GM15510 (cell line): Measurements from ENCODE around the gene GID8.

Experiments
- POLR2A ChIP-seq: IDR thresholded peaks from 3 replicates; pipeline ENCODE4 v1.6.1; 2011; ENCODE audit warnings: borderline replicate concordance; ENCODE audit not compliant: insufficient read length; ENCODE audit errors: extremely low read depth

GID8 gene

GRCh38 chr20:62984666-62985443 lies 46.9 kb downstream of the GID8 start:
- TF ChIP-seq POLR2A: no peak

DNA sequence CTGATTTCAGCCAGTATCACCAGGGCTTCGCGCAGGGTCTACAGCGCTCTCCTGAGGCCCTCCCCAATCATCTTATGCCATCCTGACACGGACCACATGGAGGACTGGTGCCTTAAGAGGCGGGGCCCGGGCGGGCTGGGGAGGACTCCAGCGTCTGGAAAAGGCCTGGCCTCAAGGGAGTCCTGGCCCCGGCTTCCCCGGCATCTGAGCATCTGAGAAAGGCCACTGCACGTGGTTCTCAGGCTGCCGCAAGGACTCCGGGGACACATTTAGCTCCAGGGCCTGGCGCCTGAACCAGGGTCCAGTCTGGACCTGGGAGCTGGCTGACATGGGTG lies 47.5 kb downstream of the GID8 start:
- no peak for TF ChIP-seq POLR2A

GRCh38 chr20:62986257-62986800 lies 48.4 kb downstream of the GID8 start:
- no peak for TF ChIP-seq POLR2A

GRCh38 chr20:62987114-62987513 lies 49.2 kb downstream of the GID8 start:
- TF ChIP-seq POLR2A: no peak

GRCh38 chr20:62989201-62989601 lies 51.3 kb downstream of the GID8 start:
- no peak for TF ChIP-seq POLR2A

- TF ChIP-seq POLR2A: no peak
Observed at GRCh38 chr20:62990306-62990825, 52.4 kb downstream of the GID8 start.

DNA sequence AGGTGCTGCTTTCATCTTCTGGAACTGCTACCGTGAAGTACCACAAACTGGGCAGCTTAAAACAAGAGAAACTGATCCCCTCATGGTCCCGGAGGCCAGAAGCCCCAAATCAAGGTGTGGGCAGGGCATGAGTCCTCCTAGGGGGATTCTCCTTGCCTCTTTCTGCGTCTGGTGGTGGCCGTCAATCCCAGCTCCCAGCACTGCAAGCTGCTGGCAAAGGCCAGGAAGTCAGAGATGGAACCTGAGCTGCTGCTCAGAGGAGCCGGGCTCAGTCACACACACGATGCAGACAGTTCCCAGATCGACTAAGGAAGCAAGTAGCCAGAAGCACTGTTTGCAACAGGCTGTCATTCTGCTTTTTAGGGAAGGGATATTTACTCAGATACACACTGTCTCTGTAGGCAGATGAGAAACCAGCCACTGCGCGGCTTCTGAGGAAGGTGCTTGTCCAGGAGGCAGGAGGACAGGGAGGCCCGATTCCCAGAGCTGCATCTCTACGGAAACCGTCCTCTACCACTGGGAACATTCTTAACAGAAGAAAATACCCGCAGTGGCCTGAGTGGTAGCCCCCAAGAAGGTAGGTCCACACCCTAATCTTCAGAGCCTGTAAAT lies 53.4 kb downstream of the GID8 start:
- TF ChIP-seq POLR2A: no peak

- TF ChIP-seq POLR2A: no peak
Observed at GRCh38 chr20:62991863-62992262, 53.9 kb downstream of the GID8 start.

DNA sequence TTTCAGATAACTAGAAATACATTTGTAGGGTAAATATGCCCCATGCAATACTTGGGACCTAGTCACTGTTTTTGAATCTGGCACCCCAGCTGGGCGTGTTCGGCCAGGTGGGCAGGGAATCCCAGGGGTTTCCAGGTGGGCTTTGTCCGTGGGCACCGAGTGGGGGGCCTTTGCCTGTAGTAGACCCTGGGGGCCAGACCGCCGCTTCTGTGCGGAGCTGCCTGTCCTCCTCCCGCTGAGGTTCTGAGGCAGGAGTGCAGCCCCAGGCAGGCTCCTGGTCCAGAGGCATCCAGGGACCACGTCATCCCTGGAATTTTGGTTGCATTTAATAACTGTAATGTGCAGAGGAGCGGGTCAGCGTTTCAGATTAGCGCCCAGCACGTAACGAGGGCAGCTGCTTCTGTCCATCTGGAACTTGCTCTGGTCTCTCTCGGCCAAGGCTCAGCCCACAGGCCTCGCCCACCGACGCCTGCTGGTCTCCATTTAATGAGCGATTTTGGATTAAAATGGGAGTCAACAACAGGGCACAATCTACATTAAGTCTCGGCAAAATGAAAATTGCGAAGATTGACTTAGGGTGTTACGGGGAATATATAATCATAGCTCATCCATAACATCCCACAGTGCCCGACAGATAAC lies 56.0 kb downstream of the GID8 start:
- TF ChIP-seq POLR2A: no peak

DNA sequence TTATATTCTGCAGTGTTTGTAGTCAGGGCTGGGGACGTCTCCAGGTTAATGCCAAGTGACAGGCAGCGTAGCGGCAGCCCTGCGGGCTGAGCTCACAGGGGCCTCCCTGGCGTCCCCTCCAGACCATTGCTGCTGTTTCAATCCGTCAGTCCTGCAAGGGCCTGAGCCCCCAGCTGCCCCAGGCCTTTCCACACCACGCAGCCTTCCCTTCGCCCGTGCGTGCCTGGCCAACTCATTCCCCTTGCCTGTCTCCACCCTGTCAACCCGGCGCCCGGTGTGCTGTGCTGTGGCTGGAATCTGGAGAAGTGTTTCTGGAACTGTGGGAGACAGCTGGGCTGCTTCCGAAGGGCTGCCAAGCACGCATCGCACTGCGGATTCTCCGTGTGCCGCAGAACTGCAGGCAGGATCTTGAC lies 56.9 kb downstream of the GID8 start:
- no peak for TF ChIP-seq POLR2A

- TF ChIP-seq POLR2A: no peak
Observed at GRCh38 chr20:62995481-62995880, 57.5 kb downstream of the GID8 start.

DNA sequence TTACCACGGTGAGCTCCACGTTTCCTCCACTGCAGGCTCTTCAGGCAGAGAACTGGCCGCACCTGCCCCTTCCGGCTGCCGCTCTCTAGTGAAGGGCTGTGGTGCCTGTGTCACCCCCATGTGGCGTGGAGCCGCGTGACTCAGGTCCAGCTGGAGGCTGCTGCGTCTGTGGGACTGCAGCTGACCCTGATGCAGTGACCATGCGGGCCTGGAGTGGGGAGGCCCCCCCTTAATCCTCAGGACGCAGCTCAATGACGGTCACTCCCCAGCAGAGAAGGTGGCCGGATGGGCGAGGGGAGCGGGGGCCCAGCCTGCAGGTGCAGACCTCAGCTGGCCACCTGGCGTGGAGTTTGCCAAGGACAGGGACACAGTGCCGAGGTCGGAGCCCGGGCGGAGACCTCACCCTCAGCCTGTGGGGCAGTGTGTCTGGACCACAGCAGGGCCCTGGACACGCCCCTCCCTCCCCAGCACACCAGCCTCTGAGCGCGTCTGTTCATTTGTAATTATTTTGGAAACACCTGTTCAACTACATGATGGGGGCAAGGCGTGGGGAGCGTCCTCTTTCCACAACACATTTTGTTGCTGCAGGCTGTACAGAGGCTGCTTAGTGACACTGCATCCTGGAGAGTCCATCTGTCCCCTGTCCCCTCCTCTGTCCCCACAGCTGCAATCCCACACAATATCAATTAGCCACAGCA lies 58.1 kb downstream of the GID8 start:
- TF ChIP-seq POLR2A: no peak

DNA sequence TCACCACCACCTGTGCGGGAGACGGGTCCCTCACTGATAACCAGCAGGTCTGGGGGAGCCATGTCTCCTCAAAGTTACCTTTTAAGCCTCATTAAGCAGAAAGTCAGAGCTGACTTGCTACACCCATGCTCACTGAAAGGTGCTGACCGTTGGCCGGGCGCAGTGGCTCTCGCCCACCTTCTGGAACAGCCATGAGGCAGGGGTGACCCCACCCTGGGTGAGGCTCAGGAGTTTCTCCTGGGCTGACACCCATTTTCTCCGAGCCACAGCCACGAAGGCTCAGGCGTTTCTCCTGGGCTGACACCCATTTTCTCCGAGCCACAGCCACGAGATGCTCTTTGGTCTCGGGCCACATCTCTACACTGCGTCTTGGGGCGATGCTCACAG lies 58.6 kb downstream of the GID8 start:
- no peak for TF ChIP-seq POLR2A

DNA sequence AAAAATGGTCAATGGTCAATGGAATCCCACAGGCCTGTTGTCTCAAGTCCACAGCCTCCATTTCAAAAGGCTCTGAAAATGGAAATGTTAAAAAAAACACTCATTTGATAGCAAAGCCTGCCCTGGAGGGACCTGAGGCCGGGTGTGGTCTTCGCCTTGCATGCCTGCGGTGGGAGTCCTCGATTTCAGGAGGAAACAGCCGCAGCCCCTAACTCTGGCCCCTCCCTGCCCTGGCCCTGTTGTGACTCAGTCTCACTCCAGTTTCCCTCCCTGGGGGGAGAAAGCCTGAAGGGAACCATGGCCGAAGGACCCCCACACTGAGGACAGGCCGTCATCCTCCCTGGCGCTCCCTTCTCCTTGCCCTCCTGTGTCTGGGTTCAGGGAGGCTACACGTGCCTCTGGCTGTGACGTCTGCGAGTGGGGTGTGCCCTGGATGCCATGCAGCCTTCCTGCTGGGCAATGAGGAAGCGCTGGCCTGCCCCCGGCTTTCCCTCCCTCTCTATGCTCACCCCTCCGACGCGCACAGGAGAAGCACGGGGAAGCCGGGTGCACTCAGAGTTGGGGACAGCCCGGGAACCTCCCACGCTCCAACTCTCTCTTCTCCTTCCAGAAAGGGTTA lies 59.6 kb downstream of the GID8 start:
- no peak for TF ChIP-seq POLR2A
